DOHH2 (cell line): Measurements from ENCODE around the gene ITPRIP.

Experiments used
- H3F3A ChIP-seq: fragments of 200-600 bp; sonication (generic), shearing (Covaris generic); 2 replicates; pipeline ENCODE4 v1.6.0; 2016; ENCODE audit warnings: antibody characterized with exemption, mild to moderate bottlenecking; ENCODE audit not compliant: control insufficient read depth, insufficient read depth
- H3K27ac ChIP-seq: fragments of 200-600 bp; sonication (generic); 2 replicates; pipeline ENCODE4 v1.5.1; 2014; ENCODE audit warnings: low read depth, mild to moderate bottlenecking, low read length, moderate library complexity
- H3K27me3 ChIP-seq: fragments of 200-600 bp; sonication (generic); 2 replicates; pipeline ENCODE4 v1.6.1; 2014; ENCODE audit warnings: mild to moderate bottlenecking, low read length, mixed read lengths; ENCODE audit not compliant: control insufficient read depth
- H3K36me3 ChIP-seq: fragments of 200-600 bp; sonication (generic); 2 replicates; pipeline ENCODE4 v1.6.1; 2014; ENCODE audit warnings: mild to moderate bottlenecking, low read length, moderate library complexity, mixed read lengths; ENCODE audit not compliant: control insufficient read depth
- H3K4me1 ChIP-seq: fragments of 200-600 bp; sonication (generic); 2 replicates; pipeline ENCODE4 v1.6.1; 2014; ENCODE audit warnings: mild to moderate bottlenecking, low read length, mixed read lengths; ENCODE audit not compliant: control insufficient read depth
- H3K4me2 ChIP-seq: fragments of 200-600 bp; sonication (generic); 2 replicates; pipeline ENCODE4 v1.6.0; 2014; ENCODE audit warnings: mild to moderate bottlenecking, low read length, moderate library complexity
- H3K4me3 ChIP-seq: fragments of 200-600 bp; sonication (generic); 2 replicates; pipeline ENCODE4 v1.5.1; 2014; ENCODE audit warnings: mild to moderate bottlenecking, low read length, mixed read lengths
- H3K79me2 ChIP-seq: fragments of 200-600 bp; sonication (generic); 2 replicates; pipeline ENCODE4 v1.6.1; 2014; ENCODE audit warnings: mild to moderate bottlenecking, low read length, mixed read lengths; ENCODE audit not compliant: control insufficient read depth
- H3K9me2 ChIP-seq: fragments of 200-600 bp; sonication (generic); replicated peaks from 2 replicates; pipeline ENCODE4 v1.6.1; 2014; ENCODE audit warnings: mild to moderate bottlenecking, low read length, mixed read lengths; ENCODE audit not compliant: control insufficient read depth
- H3K9me3 ChIP-seq: fragments of 200-600 bp; sonication (generic); 2 replicates; pipeline ENCODE4 v1.6.1; 2014; ENCODE audit warnings: antibody characterized with exemption, low read length, mixed read lengths; ENCODE audit not compliant: control insufficient read depth, insufficient read depth
- H4K20me1 ChIP-seq: fragments of 200-600 bp; sonication (generic); 2 replicates; pipeline ENCODE4 v1.6.0; 2014; ENCODE audit warnings: low read depth, mild to moderate bottlenecking, antibody characterized with exemption, low read length, moderate library complexity; ENCODE audit not compliant: control insufficient read depth, insufficient read depth
- CTCF ChIP-seq: fragments of 200-600 bp; sonication (generic); IDR thresholded peaks from one replicate; pipeline ENCODE4 v1.5.1; 2014; ENCODE audit warnings: antibody characterized with exemption, mild to moderate bottlenecking, low read depth, low read length; ENCODE audit not compliant: poor library complexity, severe bottlenecking
- EZH2phosphoT487 ChIP-seq: fragments of 200-600 bp; sonication (generic); IDR thresholded peaks from 2 replicates; pipeline ENCODE4 v1.6.1; 2017; ENCODE audit warnings: borderline replicate concordance, mild to moderate bottlenecking, antibody characterized with exemption, low read length, moderate library complexity, mixed read lengths

ITPRIP gene

GRCh38 chr10:104293781-104294321 lies 44.4 kb downstream of the ITPRIP start:
- no peak overlapping the region for H3K4me2 ChIP-seq
- no peaks in the 10 kb centered on the region for H3K9me3 ChIP-seq
- no peak overlapping the region for H3K27ac ChIP-seq
- no peaks in the 10 kb centered on the region for H3F3A ChIP-seq
- no peaks in the 10 kb centered on the region for H3K36me3 ChIP-seq
- no peaks in the 10 kb centered on the region for H4K20me1 ChIP-seq
- H3K27me3 ChIP-seq = peaks cover 37% of the 10 kb centered on the region
- no peaks in the 10 kb centered on the region for H3K79me2 ChIP-seq
- H3K4me1 ChIP-seq = peaks cover 9% of the 10 kb centered on the region
- TF ChIP-seq EZH2phosphoT487 = no peak
- no peak for TF ChIP-seq CTCF
- H3K9me2 ChIP-seq = no peaks in the 10 kb centered on the region
- H3K4me3 ChIP-seq = no peak overlapping the region

GRCh38 chr10:104293011-104293410 lies 45.3 kb downstream of the ITPRIP start:
- H3K27ac ChIP-seq = no peak overlapping the region
- TF ChIP-seq CTCF (no peak), EZH2phosphoT487 (no peak)
- H3K9me3 ChIP-seq = no peaks in the 10 kb centered on the region
- peaks cover 9% of the 10 kb centered on the region for H3K4me1 ChIP-seq
- no peaks in the 10 kb centered on the region for H3F3A ChIP-seq
- H3K4me2 ChIP-seq = no peak overlapping the region
- H3K9me2 ChIP-seq = no peaks in the 10 kb centered on the region
- H4K20me1 ChIP-seq = no peaks in the 10 kb centered on the region
- H3K4me3 ChIP-seq = no peak overlapping the region
- peaks cover 37% of the 10 kb centered on the region for H3K27me3 ChIP-seq
- no peaks in the 10 kb centered on the region for H3K36me3 ChIP-seq
- H3K79me2 ChIP-seq = no peaks in the 10 kb centered on the region

- Histone ChIP-seq H3K9me2 (no peaks in the 10 kb centered on the region), H4K20me1 (no peaks in the 10 kb centered on the region), H3K4me2 (peak overlapping the region; percentile 56), H3F3A (no peaks in the 10 kb centered on the region), H3K79me2 (no peaks in the 10 kb centered on the region), H3K9me3 (no peaks in the 10 kb centered on the region), H3K27ac (no peak overlapping the region), H3K36me3 (no peaks in the 10 kb centered on the region), H3K27me3 (peaks cover 31% of the 10 kb centered on the region), H3K4me1 (peaks cover 9% of the 10 kb centered on the region), H3K4me3 (peak overlapping the region; percentile 43)
- TF ChIP-seq EZH2phosphoT487 (no peak), CTCF (peak; percentile 99)
These were observed 46.8 kb downstream of the ITPRIP start for GRCh38 chr10:104291439-104291951.
